GM21526 (cell line): Measurements from ENCODE around the gene ROBO1.
"Not testable (repeated sequence)": the region's sequence is repeated elsewhere in the genome, so short reads cannot be mapped to it uniquely, and the experiment has no call there.

Source experiments
- ATAC-seq: cut with Tn5 transposase; IDR thresholded peaks from one replicate; pipeline ENCODE4 v1.9.1; 2021; ENCODE audit warnings: moderate library complexity; ENCODE audit not compliant: unreplicated experiment, low FRiP score

ROBO1 gene

DNA sequence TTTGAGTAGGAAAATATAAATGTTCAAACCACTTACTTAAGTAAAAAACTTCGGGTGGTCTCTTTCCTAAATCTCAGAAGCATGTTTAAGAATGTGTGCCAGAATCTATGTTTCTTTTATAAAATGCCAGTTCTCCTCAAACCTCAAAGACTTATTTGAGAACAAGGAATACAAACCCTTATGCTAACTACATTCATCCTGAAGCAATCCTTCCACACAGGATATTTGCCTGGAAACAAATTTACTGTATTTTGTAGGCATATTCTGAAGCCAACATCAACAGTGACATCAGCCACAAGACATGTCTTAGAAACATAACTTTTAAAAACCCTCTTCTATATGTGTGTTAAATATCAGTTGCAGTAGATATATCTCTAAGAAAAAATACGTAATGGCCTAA, 1077.0 kb downstream of the ROBO1 start:
- ATAC-seq: no peak

GRCh38 chr3:78689378-78689777, 1078.4 kb downstream of the ROBO1 start:
- ATAC-seq: no peak

DNA sequence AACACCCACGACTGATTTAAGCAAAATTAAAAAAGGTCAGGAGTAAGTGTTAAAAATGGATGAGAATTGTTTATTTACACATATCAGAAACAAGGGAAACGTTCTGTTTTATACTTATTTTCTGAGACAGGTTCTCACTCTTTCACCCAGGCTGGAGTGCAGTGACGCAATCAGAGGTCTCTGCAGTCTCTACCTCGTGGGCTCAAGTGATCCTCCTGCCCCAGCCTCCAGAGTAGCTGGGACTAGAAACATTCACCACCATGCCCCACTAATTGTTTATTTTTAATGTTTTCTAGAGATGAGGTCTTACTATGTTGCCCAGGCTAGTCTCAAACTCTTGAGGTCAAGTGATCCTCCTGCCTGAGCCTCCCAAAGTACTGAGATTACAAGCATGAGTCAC, 1080.3 kb downstream of the ROBO1 start:
- ATAC-seq: no peak

DNA sequence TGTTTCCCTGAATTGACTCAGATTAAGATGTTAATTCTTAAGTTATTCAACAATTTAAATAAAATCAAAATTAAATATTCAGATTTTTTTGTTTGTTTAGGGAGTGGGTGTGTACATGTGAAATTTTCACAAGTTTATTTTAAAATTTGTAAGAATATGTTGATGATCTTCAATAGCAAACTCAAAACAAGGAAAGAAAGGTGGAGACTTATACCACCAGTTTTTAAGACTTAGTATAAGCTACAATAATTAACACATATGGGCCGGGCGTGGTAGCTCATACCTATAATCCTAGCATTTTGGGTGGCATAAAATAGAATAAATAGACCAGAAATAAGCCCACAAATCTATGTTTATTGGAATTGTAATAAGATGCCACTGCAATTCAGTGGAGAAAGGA, 1084.5 kb downstream of the ROBO1 start:
- ATAC-seq: no peak

- ATAC-seq: not testable (repeated sequence)
These were observed 1092.5 kb downstream of the ROBO1 start for GRCh38 chr3:78675119-78675805.

DNA sequence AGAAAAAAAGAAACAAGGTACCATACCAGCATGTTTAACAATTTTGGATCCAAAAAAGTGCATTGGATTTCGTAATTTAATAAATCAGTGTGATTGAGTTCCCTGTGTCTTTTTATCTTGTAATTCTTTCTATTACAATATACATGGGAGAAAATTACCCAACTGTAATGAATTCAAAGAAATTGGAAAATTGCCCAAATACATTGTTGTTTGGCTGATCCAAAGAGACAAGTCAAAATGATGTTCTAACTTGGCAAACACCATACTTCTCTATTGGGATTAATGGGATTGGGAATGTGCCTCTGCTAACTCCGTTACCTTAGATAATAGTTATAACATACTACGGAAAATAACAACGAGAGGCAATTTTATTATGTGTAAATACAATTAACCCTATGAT, 1097.1 kb downstream of the ROBO1 start:
- no peak for ATAC-seq

DNA sequence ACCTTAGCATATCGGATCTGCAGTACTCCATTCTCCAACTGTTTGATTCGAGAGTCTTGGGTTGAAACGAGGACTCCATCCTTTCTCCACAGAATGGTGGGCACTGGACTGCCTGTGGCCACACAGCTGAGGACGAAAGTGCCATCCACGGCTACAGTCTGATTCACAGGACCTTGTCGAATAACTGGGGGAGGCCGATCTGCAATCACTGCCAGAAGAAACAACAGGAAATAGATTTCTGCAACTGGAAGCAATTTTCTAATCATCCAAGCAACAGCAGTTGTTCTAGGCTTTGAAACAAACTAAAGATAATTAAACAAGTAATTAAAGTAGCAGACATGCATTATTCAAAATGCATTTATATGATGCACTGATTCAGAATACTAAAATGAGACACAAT, 1097.7 kb downstream of the ROBO1 start:
- ATAC-seq: no peak

DNA sequence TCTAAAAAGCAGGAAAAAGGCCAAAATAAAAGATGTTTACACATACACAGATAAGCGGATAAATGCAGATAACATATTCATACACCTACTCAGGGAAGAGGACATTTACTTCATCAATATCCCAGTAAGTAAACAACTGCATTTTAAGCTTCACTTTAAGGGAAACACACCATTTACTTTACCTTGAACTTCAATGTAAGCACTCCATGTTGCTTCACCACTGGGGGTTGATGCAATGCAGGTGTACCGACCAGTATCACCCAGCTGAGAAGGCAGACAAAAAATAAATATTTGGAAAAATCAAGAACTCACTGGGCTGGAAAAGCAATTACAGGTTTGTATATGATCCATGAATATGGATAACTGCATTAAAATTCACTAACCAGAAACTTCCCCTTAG, 1099.5 kb downstream of the ROBO1 start:
- no peak for ATAC-seq

DNA sequence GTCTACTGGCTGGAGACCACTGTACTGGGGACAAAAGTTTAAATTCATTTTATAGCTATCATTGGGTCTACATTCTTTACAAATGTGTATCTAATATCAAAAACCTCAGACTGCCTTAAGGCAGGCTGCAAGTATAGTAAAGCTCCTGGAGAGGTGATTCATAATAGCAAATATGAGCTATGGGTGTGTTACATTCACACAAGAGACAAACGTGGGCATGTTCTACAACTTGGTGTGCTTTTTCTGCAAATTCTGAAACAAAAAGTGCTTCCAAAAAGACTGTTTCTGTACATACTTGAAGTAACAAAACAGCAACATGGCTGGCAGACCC, 1101.4 kb downstream of the ROBO1 start:
- ATAC-seq: no peak

- ATAC-seq: no peak
These were observed 1101.9 kb downstream of the ROBO1 start for GRCh38 chr3:78665776-78666469.

DNA sequence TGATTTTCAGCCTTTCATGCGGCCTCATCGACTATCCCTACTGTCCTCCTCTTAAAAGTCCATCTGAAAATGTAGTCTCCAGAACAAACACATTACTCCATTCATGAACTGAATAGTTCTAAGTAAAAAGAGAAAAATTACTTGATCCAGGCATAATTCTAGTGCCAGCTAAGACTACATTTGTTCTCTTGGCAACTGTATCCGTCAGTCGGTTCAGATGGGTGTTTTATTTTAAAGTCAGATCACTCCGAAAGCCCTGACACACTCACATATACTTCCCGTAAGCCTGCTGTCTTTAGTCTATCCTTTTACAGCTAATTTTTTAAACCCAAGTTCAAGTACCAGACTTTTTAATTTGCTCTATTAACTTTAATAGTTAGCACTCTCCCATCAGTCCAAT, 1102.7 kb downstream of the ROBO1 start:
- ATAC-seq: no peak

DNA sequence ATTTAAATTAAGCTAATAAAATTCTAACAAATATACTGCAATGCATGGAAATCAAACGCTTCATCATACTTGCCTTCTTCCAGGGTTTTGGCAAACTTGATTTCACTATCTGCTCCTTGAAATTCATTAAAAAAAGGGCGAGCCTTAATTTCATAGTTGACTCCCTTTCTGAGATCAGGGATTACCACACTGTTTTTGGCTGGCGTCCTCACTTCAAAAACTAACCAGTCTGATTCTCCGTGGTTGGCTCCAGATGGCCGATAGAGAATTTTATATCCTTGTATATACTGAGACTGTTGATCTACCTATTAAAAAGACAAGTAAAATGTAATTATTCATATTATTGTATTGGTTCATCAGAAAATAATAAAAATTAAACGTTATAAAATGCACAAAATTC, 1106.8 kb downstream of the ROBO1 start:
- ATAC-seq: no peak

DNA sequence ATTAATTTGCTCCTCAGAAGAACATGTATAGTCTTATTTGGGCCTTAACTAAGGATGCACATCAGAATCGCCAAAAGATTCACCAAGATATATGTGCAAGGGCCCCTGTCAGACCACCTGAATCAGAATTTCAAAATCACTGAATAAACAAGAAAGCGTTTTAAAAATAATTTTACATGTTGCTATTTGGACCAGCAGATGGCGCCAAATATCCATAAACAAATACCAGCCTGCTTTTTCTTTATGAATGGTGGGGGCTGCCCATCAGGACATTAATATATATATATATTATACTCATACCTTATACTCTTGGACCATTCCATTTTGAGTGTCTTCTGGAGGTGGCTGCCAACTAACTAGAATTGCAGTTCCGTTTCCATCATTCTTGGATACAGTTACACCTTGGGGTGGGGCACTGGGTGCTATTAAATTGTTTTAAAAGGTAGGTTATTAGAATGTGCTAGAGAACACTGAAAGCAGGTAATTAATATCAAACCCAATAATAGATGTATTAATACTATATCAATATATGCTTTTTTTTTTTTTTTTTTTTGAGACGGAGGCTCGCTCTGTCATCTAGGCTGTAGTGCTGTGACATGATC, 1108.3 kb downstream of the ROBO1 start:
- peak; percentile 63 for ATAC-seq

DNA sequence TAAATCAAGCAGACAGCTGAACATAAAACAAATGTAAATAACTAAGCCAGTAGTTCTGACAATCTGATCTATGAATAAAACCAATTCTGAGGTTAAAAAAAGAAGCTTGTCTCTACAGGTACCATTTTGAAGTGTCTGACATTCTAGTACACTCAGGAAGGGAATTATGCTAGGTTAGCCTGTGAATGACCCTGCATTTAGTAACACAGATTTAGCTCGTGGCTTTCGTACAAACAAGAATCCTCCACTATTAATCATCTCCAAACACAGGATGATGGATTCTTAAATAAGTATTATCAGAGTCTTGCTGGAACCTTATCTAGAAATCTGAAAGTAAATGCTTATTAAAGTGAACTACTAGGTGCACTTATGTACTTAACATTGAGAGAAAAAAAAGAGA, 1120.1 kb downstream of the ROBO1 start:
- no peak for ATAC-seq

GRCh38 chr3:78645628-78646310, 1122.0 kb downstream of the ROBO1 start:
- peak; percentile 90 for ATAC-seq

GRCh38 chr3:78644847-78645246, 1123.0 kb downstream of the ROBO1 start:
- no peak for ATAC-seq

- ATAC-seq: no peak
These were observed 1125.4 kb downstream of the ROBO1 start for GRCh38 chr3:78642226-78643035.

GRCh38 chr3:78641703-78642102, 1126.1 kb downstream of the ROBO1 start:
- no peak for ATAC-seq

GRCh38 chr3:78634316-78634715, 1133.5 kb downstream of the ROBO1 start:
- no peak for ATAC-seq

DNA sequence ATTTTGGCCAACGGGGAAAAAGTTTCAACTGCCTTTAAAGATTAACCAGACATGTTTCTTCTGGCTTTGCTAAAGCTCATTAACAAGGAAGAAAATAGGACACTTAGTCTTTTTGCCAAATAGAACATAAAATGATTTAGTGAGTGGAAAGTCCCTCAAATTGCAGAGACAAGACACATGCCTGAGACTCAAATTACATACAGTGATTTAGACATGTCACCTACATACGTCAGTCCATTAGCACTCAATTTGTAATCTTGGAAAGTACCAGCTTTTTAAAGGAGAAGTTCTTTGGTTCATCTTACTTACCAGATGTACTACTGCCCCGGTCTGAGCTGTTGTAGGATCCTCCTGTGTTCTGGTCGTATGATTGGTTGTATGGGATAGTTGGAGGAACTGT, 1134.2 kb downstream of the ROBO1 start:
- no peak for ATAC-seq
